ENCODE results near the gene GRK2. TPM values are rescaled to one million over a fixed set of nuclear protein-coding genes. Genes with fewer than 3 reads are reported as not detected.

Gene GRK2
- total RNA-seq, 1 donor from 2014 or later = 92.7 TPM

DNA sequence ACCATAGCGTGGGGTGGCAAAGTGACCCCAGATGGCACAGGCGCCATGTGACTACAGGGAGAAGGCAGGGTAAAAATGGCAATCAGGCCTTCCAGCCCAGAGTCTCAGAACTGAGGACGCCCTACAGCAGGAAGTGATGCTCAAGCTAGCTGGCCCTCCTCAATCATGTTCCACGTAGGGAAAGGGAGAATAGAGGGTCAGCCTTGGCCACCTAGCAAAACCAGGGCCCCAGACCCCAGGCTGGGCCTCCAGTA lies 21.9 kb downstream of the GRK2 start:
- DNase-seq (ENCODE audit: low spot score) = no peak
- Mint-ChIP-seq H3K9me3 (ENCODE audit: unreplicated experiment) (no peaks in the 10 kb centered on the region), H3K27ac (ENCODE audit: unreplicated experiment) (peak overlapping the region; percentile 90), H3K4me3 (ENCODE audit: unreplicated experiment) (peak overlapping the region; percentile 87), H3K4me1 (ENCODE audit: unreplicated experiment) (peaks cover 20% of the 10 kb centered on the region), H3K27me3 (ENCODE audit: unreplicated experiment) (peaks cover 24% of the 10 kb centered on the region), H3K36me3 (ENCODE audit: low read depth, unreplicated experiment) (peaks cover 17% of the 10 kb centered on the region)
- TF ChIP-seq, protein P1, sequence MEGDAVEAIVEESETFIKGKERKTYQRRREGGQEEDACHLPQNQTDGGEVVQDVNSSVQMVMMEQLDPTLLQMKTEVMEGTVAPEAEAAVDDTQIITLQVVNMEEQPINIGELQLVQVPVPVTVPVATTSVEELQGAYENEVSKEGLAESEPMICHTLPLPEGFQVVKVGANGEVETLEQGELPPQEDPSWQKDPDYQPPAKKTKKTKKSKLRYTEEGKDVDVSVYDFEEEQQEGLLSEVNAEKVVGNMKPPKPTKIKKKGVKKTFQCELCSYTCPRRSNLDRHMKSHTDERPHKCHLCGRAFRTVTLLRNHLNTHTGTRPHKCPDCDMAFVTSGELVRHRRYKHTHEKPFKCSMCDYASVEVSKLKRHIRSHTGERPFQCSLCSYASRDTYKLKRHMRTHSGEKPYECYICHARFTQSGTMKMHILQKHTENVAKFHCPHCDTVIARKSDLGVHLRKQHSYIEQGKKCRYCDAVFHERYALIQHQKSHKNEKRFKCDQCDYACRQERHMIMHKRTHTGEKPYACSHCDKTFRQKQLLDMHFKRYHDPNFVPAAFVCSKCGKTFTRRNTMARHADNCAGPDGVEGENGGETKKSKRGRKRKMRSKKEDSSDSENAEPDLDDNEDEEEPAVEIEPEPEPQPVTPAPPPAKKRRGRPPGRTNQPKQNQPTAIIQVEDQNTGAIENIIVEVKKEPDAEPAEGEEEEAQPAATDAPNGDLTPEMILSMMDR (IDR thresholded peaks at IDR 0.05; ENCODE audit: unreplicated experiment) = no peak

DNA sequence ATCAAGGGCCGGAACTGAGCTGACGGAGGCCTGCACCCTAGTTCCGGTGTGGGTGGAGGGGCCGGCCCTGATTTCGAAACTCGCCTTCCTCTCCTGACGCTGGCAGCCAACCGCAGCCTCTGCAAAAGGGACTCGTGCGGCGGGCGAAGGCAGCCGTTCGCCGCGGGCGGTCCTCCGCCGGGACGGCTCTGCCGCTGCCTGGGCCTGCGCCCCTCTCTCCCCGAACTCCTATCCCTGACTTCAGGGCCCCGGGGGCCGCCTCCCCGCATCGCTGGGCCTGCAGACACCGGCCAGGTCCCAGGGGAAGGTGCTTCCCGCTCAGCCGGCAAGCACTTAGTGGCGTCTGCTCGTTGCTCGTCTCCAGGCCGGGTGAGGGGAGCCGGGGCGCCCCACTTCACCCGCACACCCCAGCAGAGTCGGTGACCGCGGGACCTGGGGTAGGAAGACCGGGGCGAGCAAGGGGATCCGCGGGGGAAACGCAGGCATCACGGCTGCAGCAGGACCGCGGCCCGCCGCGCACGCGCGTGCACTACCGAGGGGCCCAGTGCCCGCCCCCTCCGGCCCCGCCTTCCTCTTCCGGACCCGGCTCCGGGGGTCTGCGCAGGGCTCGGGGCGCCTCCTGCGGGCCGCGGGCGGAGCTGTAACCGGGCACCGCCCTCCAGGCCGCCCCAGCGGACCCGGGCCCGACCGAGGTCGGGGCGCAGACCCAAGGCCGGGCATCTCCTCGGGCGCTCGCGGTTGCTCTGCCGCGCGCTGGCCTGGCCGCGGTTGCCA lies 22.4 kb downstream of the GRK2 start:
- no peak overlapping the region for H3K27ac Mint-ChIP-seq (ENCODE audit: unreplicated experiment)
- H3K27me3 Mint-ChIP-seq (ENCODE audit: unreplicated experiment) = peaks cover 24% of the 10 kb centered on the region
- H3K9me3 Mint-ChIP-seq (ENCODE audit: unreplicated experiment) = no peaks in the 10 kb centered on the region
- DNase-seq (ENCODE audit: low spot score) = peak; percentile 94
- H3K4me1 Mint-ChIP-seq (ENCODE audit: unreplicated experiment) = peaks cover 20% of the 10 kb centered on the region
- TF ChIP-seq, protein P1 (IDR thresholded peaks at IDR 0.05; ENCODE audit: unreplicated experiment) = peak; percentile 41
- peaks cover 20% of the 10 kb centered on the region for H3K36me3 Mint-ChIP-seq (ENCODE audit: low read depth, unreplicated experiment)
- peak overlapping the region; percentile 87 for H3K4me3 Mint-ChIP-seq (ENCODE audit: unreplicated experiment)

DNA sequence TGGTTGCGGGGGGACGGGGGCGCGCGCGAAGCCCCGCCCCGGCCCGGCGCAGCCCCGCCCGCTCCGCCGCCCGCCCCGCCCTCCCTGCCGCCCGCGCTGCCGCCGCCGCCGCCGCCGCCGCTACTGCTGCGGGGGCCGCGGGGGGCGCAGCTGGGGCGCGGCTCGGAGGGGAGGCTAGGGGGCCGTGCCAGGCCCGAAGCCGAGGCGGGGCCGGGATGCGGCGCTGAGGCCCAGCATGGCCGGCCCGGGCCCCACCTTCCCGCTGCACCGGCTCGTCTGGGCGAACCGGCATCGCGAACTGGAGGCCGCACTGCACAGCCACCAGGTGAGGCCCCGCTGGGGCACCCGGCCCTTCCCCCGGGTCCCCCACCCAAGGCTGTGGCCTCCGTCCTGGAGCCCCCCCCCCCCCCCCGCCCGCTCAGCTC lies 23.0 kb downstream of the GRK2 start, which contains the start of gene ANKRD13D:
Gene ANKRD13D (plus strand): TSS at position 78 of the 425 bp plus-strand sequence. CDS start 158 bp downstream, at position 236.
- TF ChIP-seq, protein P1 (IDR thresholded peaks at IDR 0.05; ENCODE audit: unreplicated experiment) = no peak
- no peak for DNase-seq (ENCODE audit: low spot score)
- Mint-ChIP-seq H3K4me1 (ENCODE audit: unreplicated experiment) (peaks cover 20% of the 10 kb centered on the region), H3K9me3 (ENCODE audit: unreplicated experiment) (no peaks in the 10 kb centered on the region), H3K4me3 (ENCODE audit: unreplicated experiment) (peak within 1 kb of the TSS; percentile 94), H3K27me3 (ENCODE audit: unreplicated experiment) (peaks cover 24% of the 10 kb centered on the region), H3K27ac (ENCODE audit: unreplicated experiment) (peak within 1 kb of the TSS; percentile 90), H3K36me3 (ENCODE audit: low read depth, unreplicated experiment) (peaks cover 24% of the 10 kb centered on the region)

DNA sequence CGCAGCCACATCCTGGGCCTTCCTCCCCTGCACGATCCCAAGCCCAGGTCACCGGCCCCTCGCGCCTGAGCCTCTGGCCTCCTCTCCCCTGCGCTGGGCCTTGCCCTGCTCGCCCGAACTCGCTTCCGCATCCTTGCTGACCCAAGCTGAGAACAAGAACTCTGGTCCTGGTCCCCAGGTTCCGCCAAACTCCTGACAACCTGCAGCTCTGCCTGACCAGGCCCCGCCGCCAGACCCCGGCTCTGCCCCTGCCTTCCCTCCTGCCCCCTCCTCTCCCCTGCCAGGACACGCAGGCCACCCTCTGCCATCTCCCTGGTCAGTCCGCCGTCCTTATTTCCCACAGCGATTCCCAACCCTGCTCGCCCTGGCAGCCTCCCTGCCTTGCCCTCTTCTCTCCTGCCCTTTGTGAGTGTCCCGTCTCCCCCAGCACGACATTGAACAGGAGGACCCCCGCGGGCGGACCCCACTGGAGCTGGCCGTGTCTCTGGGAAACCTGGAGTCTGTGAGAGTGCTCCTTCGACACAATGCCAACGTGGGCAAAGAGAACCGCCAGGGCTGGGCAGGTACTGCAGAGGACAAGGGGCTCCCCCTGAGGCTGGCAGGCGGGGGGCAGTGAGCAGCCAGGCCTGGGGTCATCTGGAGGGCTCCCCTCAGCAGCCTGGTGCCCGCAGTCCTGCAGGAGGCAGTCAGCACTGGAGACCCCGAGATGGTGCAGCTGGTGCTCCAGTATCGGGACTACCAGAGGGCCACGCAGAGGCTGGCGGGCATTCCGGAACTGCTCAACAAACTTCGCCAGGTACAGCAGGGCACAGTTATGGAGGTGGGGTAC lies 23.6 kb downstream of the GRK2 start:
- Mint-ChIP-seq H3K4me3 (ENCODE audit: unreplicated experiment) (peak overlapping the region; percentile 94), H3K27ac (ENCODE audit: unreplicated experiment) (peak overlapping the region; percentile 48), H3K27me3 (ENCODE audit: unreplicated experiment) (peaks cover 24% of the 10 kb centered on the region)

More for the DNA sequence above, 23.6 kb downstream of the GRK2 start:
- DNase-seq (ENCODE audit: low spot score) = no peak
- peaks cover 24% of the 10 kb centered on the region for H3K36me3 Mint-ChIP-seq (ENCODE audit: low read depth, unreplicated experiment)
- TF ChIP-seq, protein P1 (IDR thresholded peaks at IDR 0.05; ENCODE audit: unreplicated experiment) = no peak
- H3K9me3 Mint-ChIP-seq (ENCODE audit: unreplicated experiment) = no peaks in the 10 kb centered on the region
- H3K4me1 Mint-ChIP-seq (ENCODE audit: unreplicated experiment) = peaks cover 20% of the 10 kb centered on the region

Data from endothelial cell (in vitro differentiated cells).